D341Med (cell line): ENCODE data around the gene ABCC8.
A peak's percentile ranks its signal among the peaks of the same experiment; 100 is the strongest.
"Not testable (repeated sequence)": the region's sequence is repeated elsewhere in the genome, so short reads cannot be mapped to it uniquely, and the experiment has no call there.

Experiments used
- DNase-seq: peaks from one replicate; pipeline ENCODE4 v3.0.0; 2012; ENCODE audit warnings: low spot score

ABCC8 gene

DNA sequence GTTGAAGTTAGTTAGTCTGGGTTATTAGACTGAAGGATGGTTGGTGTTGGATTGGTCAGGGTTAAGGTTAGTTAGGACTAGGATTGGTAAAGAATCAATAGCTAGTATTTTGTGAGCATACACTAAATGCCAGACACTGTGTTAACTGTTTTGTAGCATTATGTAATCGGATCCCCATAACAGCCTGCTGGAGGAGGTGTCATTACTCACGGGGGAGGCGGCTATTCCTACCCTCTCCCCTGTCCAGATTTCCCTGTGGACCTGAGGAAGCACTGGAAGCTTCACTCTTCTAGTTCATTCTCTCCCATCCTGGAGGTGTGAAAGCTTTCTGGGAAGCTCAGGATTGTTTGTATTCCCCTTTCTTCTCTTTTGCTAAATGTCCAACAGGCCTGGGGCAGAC is 47.7 kb downstream of the ABCC8 start:
- no peak for DNase-seq

GRCh38 chr11:17428261-17428660 is 48.4 kb downstream of the ABCC8 start:
- DNase-seq, result no peak

DNA sequence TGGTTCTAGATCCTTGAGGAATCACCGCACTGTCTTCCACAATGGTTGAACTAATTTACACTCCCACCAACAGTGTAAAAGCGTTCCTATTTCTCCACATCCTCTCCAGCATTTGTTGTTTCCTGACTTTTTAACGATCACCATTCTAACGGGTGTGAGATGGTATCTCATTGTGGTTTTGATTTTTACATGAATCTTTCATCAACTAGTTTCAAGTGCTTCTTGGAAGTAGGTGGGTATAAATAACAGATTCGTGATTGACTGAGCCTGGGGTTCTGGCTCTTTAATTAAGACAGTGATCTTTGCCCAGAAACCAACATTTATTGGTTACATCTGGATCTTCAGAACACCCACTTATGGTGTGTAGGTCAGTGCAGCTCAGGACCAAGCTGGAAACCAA is 50.4 kb downstream of the ABCC8 start:
- not testable (repeated sequence) for DNase-seq

DNA sequence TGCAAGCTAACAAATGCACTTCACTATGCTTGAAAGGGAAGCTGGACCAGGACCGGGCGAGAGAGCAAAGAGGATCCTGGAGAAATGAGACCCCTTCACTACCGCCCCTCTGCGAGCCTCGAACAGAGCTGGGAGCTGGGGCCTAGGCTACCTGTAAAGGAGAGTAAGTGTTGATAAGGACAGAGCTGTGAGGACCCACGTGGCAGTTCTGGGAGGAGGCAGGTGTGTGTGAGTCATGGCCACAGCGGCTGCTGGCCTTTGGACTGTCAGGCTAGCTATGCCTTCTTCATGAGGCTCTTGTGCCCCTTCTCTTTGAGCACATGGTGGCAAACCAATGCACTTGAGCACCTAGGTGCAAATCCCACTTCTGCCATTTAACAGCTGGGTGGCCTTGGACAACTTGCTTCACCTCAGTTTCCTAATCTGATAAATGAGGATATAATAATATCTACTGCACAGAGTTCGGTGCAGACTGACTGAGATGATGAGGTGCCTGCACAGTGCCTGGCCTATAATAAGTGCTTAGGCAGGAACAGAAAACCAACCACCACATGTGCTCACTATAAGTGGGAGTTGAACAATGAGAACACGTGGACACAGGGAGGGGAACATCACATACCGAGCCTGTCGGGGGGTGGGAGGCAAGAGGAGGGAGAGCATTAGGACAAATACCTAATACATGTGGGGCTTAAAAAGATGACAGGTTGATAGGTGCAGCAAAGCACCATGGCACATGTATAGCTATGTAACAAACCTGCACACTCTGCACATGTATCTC is 52.9 kb downstream of the ABCC8 start:
- no peak for DNase-seq

DNA sequence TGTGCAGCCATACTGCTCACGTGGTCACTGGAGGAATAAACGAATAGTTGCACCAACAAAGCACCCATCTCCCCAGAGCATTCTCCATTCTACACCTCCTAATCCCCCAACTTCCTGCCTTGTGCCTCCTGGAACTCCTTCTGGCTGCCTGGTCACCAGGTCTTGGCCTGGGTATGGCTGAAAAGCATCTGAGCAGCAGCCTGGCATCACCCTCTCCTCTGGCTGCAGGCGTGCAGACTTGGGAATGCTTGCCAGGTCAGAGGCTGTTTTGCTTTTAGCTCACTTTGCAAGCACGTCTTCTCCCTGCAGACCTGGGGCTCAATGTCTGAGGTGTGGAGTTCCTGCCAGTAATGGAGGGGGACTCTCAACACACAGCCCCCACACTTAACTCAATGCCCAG is 54.9 kb downstream of the ABCC8 start:
- peak; percentile 73 for DNase-seq

GRCh38 chr11:17418444-17419081 is 58.1 kb downstream of the ABCC8 start:
- no peak for DNase-seq

- DNase-seq, result no peak
Observed at GRCh38 chr11:17416492-17416891, 60.2 kb downstream of the ABCC8 start.

DNA sequence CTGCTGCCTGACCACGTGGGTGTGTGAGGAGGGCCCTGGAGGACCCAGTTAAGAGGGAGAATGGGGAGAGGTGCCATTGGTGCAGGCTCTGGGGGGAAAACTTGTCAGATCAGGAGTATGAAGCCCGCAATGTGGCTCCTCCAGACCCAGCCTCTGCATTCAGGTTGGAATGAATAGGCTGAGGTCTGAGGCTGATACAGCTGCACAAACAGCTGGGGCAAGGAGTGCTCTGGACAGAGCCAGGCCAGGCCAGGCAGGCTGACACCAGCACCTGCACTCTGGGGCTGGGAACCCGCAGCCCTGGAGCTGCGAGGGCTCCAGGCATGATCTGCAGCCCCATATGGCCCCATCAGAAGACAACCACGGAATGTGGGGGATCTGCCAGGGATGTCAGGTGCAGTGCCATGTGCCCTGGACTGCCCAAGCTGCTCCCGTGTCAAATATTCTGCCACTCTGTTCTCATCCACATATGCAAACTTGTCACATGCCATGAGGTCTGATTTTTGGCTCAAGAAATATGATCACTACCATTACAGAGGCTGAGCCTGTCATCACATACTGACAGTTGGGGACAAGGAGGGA is 61.0 kb downstream of the ABCC8 start:
- no peak for DNase-seq

- DNase-seq, result no peak
Observed at GRCh38 chr11:17414992-17415391, 61.7 kb downstream of the ABCC8 start.

GRCh38 chr11:17414317-17414737 is 62.3 kb downstream of the ABCC8 start:
- DNase-seq, result no peak

GRCh38 chr11:17413414-17414316 is 63.0 kb downstream of the ABCC8 start:
- DNase-seq, result no peak

DNA sequence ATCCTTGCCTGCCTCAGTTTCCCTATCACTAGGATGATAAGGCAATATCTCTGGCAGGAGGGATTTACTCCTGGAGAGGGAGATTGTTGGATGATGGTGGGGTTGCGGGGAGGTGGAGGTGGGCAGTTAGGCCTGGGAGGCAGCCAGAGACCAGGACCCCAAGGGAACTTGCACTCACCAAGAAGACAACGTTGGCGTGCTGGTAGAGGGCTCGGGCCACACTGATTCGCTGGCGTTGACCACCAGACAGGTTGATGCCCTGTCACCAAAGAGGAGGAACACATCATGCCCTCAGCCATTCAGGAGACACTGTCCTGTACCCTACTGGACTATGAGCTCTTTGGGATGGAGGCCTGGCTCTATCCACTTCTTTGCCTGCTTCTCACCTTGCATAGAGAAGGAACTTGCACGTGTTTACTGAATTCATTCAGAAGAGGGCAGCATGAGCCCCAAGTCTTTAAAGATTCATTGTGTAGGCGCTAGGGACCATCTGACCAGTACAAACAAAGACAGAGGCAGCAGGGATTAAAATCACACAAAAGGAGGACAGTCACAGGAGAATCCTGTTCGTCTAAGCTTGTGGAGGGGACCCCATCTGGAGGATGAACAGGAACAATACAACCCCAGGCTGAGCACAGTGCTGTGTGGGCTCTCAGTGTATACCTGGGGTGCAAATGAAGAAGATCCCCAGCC is 64.0 kb downstream of the ABCC8 start:
- DNase-seq, result peak; percentile 53

DNA sequence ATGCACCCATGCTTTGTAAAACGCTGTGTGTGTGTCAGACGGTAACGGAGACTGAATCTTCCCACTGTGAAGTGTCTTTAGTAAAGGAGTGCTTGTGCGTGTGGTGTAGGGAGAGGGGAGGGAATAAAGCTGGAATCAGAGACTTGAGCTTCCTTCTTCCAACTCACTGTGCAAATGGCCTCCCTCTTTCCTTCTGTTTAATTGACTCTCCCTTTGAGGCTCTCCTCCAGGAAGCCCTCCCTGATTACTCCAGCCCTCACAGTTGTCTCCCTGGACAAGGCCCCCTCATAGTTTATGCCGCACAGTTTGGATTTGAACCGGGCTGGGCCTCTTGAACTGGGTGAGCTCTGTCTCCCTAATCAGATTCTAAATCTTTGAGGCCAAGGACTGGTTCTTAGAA is 65.2 kb downstream of the ABCC8 start:
- no peak for DNase-seq

GRCh38 chr11:17410606-17411379 is 65.9 kb downstream of the ABCC8 start:
- DNase-seq, result no peak

- DNase-seq, result no peak
Observed at GRCh38 chr11:17408641-17409040, 68.0 kb downstream of the ABCC8 start.

- no peak for DNase-seq
Observed at GRCh38 chr11:17408026-17408425, 68.6 kb downstream of the ABCC8 start.

DNA sequence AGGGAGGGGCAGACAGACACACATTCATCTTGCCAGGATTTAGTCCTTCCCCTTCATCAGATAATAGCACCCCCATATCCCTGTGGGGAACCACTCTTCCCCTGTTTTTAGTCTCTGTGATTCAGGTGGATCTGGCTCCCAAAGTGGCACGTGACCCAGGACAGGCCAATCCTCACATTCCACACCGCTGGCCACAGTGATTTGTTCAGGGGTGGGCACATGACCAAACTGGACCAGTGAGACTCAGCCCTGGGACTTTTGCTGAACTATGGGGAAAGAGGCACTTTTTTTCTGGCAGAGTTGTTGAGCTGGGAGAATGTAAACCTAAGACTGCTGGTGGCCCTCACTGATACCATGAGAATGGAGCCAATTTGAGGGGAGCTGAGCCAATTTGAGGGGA is 69.1 kb downstream of the ABCC8 start:
- DNase-seq, result no peak

DNA sequence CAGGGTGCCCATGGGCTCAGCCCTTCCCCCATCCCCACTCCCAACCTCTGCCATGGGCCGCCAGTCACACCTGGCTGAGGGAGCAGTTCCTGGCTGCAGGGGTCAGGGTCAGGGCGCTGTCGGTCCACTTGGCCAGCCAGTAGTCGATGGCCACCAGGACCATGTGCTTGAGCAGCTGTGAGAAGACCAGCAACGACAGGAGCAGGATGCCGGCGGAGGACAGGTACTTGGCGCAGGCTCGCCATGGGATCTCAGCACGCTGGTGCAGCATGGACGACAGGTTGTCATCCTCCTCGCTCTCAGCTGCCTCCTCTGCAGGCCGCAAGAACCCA is 69.9 kb downstream of the ABCC8 start:
- no peak for DNase-seq

DNA sequence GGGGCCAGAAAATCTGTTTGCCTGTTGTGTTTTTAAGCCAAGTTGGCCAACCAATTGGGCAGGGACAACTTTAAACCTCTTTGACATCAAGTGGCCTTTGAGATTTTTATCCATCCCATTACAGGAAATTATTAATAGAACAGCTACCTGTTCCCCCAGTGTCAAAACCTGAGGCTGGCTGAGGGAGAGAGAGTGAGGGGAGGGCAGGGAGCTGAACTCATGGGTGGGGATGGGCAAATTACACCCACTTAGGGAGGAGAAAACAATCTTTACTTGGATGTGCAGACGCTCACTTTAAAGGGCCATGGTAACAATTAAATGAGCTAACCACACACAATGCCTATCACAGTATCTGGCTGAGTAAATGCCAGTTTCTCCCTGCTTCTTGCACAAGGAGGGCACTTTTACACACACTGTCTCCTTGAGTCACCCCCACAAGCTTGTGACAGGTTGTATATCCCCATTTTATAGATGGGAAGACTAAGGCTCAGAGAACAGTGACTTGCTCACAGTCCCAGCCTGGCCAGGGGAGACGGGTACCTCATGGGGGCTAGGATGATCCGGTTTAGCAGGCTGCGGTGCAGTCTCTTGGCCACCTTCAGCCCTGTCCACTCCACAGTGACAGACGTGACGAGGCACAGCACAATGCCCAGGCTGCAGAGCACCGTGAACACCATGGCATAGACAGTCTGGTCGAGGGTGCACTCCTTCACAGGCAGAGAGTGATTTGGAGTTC is 70.4 kb downstream of the ABCC8 start:
- DNase-seq, result no peak

DNA sequence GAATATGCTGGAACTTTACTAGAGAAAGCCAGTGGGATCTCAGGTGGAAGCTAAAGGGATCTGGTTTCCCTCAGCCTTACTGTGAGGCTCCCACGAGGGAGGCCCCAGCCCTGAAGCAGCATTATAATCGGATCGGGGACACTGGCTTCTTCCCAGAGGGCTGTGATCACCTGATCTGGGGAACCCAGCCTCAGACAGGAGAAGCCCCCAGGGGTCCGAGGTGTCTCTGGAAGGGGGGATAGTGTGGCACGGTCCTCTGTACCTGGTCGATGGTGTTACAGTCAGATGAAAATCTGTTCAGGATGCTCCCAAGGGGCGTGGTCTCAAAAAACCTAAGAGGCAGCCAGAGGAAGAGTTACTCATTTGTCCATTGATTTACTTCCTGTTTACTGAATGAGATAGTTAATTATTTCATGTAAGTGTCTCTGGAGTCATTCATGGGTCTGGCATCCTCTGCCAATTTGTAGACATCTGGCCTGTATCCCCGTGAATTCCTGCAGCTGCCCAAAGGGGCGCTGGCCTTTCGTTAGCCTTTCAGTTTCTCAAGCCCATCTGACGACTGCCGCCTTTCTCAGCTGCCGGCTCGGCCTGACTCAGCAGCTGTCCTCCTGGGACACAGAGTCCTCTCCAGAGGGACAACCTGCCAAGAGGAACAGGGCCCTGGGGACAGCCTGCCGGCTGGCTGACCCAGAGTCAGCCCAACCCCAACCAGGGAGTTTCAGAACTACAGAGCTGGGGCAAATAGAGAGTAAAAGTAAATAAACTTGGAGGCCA is 71.2 kb downstream of the ABCC8 start:
- DNase-seq, result peak; percentile 70
